Activated naive CD4-positive, alpha-beta T cell (primary cell): ENCODE data around the gene GPC1.
"Not testable (repeated sequence)": the region's sequence is repeated elsewhere in the genome, so short reads cannot be mapped to it uniquely, and the experiment has no call there.

Source experiments
- DNase-seq, 4 experiments: peaks; one replicate each; lab custom pipeline; 2025; lab: John Stamatoyannopoulos, UW

The GPC1 gene

DNA sequence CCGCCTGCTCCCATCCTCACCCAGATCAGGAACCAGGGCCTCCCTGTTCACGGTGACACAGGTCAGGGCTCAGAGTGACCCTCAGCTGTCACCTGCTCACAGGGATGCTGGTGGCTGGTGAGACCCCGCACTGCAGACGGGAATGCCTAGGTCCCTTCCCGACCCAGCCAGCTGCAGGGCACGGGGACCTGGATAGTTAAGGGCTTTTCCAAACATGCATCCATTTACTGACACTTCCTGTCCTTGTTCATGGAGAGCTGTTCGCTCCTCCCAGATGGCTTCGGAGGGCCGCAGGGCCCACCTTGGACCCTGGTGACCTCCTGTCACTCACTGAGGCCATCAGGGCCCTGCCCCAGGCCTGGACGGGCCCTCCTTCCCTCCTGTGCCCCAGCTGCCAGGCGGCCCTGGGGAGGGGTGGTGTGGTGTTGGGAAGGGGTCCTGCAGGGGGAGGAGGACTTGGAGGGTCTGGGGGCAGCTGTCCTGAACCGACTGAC is 31.7 kb downstream of the GPC1 start:
- no peak for DNase-seq

- no peak for DNase-seq
These were observed 32.3 kb downstream of the GPC1 start for GRCh38 chr2:240467659-240468302.

GRCh38 chr2:240468303-240469238 is 33.1 kb downstream of the GPC1 start:
- no peak for DNase-seq

DNA sequence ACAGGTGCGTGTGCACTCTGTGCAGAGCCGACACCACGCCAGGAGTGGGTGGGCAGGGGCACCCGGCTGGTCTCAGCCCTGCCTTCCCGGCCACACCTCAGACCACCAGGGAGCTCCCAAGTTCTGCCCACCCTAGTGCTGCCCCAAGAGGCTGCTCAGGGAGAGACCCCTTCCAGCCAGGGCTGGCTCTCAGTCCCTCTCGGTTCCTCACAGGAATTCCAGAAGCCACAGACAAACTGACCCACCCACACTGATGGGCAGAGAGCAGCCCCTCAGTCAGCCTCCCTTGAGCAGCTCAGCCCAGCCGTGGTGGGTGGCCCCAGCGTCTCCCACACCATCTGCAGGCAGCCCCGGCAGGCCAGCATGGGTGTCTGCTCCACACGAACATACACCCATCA is 33.8 kb downstream of the GPC1 start:
- no peak for DNase-seq

GRCh38 chr2:240469740-240470139 is 34.3 kb downstream of the GPC1 start:
- no peak for DNase-seq

DNA sequence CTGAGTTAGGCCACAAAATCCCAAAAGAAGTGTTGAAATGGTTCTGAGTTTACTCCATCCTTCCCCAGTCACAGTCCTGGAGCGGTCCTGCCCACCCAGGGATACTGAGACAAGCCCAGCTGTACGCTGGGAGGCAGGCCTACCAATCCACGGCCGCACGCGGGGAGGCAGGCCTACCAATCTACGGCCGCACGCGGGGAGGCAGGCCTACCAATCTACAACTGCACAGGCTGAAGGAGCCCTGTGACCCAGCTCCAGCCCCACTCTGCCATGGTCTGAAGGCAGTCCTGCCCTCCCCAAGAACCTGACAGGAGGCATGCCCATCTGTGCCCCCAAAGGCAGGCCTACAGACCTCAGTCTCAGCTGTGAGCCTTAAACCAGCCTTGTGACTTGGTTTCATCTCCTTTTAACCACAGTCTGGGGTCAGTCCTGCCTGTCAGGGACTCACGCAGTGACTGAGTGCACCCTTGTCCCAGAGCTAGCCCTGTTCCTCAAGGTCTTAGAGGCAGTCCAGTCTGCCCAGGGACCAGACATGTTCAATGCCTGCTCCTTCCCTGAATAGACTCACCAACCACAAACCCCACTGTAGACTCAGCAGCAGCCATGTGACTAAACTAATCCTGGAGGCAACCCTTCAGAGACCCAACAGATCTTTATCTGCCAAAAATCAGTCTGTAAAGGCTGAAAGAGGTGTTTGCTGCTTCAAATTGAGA is 36.8 kb downstream of the GPC1 start:
- DNase-seq, result no peak

- no peak for DNase-seq
These were observed 37.7 kb downstream of the GPC1 start for GRCh38 chr2:240473211-240473610.

- no peak for DNase-seq
These were observed 42.5 kb downstream of the GPC1 start for GRCh38 chr2:240477916-240478315.

DNA sequence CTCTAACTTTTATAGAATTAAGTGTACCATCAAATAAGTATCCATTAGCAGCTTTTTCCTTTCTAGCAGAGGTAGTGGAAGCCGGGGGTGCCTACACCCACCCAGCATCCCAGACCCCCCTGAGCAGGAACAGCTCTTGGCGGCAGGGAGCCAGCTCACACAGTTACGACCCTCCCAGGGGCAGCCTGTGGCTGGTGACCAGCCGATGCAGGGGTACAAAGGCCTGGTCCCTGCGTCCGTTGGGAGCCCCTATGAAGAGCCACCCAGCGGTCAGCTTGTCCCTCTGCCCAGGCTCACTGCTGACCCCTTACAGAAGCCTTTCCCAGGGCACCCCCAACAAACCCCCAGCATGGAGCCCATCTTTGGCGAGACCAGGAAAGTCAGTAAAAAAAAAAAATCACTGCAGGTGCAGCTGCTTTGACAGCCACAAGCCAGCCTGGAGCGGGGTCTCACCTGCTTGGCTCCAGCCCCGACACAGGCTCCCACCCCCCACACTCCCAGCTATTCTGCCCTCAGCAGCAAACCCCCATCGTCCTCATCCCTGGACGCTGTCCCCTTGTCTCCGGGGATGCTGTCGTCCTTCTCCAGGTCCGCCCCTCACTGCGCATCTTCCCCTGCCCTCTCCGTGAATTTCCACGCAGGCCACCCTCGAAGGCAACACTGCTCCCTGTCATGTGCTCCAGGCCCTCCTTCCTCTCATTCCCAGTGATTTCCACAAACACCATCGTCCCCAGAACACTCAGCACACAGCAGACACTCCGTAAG is 43.1 kb downstream of the GPC1 start:
- DNase-seq, result no peak

GRCh38 chr2:240479111-240479501 is 43.6 kb downstream of the GPC1 start:
- DNase-seq, result no peak

DNA sequence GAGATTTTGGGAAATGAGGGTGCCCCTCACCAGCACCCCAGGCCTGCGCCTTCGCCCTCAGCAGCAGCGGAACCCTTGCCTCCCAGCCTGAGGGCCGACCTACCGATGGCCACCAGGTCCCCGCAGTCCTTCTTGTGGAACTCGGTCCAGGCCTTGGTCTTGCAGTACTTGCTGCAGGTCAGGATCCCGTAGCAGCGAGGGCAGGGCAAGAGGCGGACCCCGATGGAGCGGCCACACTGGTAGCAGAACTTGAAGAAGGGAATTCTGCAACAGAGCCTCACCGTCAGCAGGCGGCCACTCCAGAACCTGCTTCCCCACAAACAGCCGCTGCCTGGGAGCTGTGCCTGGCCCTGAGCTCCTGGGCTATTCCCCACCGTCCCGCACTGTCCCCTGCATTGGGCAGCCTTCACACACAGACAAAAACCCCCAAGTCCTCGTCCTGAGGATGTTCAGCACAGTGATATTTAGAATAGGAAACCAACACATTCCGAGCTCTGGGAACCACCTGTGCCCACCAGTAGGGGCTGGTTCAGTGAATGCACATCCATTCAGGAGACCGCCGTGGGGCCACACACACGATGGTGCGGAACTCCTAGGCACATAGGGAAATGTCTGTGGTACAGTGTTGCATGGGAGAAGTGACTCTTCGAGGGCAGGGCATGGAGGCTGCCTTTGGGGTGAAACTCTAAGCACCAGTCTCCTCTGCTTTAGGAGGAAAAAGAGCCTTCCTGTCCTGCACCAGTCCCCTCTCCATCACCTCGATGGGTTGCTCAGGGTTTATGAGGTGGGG is 45.6 kb downstream of the GPC1 start:
- DNase-seq, result no peak

- DNase-seq, result no peak
These were observed 46.3 kb downstream of the GPC1 start for GRCh38 chr2:240481720-240482119.

DNA sequence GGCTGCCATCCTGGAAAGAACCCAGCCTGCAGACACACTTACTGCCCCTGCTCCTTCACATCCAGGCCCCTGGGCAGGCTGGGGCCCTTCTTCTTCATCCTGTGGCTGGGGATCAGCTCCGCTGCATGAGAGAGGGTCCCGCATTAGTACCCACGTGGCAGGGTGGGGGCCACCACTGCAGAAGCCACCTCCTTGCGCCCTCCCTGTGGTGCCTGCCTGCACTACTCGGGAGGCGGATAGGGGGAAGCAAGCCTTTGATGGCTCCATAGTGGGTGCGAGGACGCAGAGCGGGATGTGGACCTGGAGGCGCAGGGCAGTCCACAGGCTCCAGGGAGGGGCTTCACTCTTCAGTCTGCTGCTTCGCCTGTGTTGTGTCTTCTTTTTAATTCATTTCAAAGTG is 46.7 kb downstream of the GPC1 start:
- DNase-seq, result no peak

DNA sequence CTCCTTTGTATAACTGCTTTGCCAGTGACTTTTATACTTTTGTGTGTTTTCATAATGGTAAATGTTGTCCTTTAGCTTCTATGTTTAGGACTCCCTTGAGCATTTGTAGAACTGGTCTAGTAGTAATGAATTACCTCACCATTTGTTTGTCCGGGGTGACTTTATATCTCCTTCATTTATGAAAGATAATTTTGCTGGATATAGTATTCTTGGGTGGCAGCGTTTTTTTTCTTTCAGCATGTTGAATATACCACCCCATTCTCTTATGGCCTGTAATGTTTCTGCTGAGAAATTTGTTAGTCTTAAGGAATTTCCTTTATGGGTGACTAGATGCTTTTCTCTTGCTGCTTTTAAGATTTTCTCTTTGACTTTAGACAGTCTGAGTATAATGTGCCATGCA is 56.0 kb downstream of the GPC1 start:
- DNase-seq, result no peak

DNA sequence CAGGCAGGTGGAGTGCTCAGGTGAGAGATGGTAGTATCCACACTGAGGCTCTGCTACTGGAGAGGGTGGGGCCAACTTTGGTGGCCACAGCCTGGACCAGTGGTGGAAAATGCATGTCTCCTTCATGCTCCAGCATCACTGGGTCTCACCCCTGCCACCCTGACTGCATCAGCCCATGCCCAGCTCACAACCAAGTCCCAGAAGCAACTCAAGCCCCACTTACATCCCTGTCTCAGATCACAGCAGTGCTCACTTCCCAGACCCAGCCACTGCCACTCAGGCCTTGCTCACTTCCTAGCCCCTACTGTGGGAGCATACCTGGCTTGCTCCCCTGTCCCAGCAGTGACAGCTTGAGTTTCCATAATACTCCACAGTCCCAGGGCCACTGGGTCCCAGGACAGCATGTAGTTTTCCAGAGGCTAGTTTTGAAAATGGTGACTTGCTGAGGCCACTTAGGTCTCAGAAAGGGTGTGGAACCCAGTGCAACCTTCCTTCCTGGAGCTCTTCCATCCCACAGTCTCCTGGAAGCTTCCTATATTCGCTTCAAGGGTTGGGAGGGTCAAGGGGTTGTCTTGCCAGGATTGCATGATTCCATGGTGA is 58.8 kb downstream of the GPC1 start:
- no peak for DNase-seq

DNA sequence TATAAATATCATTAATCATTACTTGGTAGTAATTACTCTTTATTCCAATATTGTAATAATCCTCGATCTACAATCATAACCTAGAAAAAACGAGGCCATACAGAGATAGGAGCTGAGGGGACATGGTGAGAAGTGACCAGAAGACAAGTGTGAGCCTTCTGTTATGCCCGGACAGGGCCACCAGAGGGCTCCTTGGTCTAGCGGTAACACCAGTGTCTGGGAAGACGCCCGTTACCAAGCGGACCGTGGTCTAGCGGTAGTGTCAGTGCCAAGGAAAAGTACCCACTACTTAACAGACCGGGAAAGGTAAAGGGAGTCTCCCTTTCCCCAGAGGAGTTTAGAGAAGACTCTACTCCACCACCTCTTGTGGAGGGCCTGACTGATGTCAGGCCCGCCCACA is 59.5 kb downstream of the GPC1 start:
- DNase-seq, result not testable (repeated sequence)

- not testable (repeated sequence) for DNase-seq
These were observed 61.6 kb downstream of the GPC1 start for GRCh38 chr2:240497082-240497481.

GRCh38 chr2:240498171-240498957 is 62.9 kb downstream of the GPC1 start:
- no peak for DNase-seq

GRCh38 chr2:240498958-240499260 is 63.4 kb downstream of the GPC1 start:
- DNase-seq, result no peak
